ENCODE data around the gene FBXL7.

The FBXL7 gene

DNA sequence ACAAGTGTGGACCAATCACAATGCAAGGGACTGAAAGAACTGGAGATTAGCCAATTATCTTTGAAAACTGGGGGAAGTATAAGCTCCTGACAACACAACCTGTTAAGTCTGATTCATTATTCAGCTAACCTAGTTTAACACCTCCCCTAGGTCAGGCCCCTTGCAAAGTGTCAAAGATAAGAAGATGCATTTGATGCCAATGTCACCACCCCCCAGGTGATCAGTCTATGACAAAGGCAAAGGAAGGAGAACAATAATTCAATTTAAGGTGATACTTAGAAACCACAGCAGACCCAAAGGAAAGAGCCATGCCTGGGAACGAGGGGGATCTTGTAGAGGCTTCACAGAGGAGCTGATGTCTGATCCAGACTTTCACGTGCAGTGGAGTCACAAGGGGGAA lies 137.9 kb downstream of the FBXL7 start:
- Histone ChIP-seq H3K27me3 (replicated peaks) (no peaks in the 10 kb centered on the region), H3K4me3 (ENCODE audit: low read depth, low read length) (no peak overlapping the region), H3K27ac (no peak overlapping the region), H3K36me3 (replicated peaks) (no peaks in the 10 kb centered on the region)
- TF ChIP-seq, protein P1, sequence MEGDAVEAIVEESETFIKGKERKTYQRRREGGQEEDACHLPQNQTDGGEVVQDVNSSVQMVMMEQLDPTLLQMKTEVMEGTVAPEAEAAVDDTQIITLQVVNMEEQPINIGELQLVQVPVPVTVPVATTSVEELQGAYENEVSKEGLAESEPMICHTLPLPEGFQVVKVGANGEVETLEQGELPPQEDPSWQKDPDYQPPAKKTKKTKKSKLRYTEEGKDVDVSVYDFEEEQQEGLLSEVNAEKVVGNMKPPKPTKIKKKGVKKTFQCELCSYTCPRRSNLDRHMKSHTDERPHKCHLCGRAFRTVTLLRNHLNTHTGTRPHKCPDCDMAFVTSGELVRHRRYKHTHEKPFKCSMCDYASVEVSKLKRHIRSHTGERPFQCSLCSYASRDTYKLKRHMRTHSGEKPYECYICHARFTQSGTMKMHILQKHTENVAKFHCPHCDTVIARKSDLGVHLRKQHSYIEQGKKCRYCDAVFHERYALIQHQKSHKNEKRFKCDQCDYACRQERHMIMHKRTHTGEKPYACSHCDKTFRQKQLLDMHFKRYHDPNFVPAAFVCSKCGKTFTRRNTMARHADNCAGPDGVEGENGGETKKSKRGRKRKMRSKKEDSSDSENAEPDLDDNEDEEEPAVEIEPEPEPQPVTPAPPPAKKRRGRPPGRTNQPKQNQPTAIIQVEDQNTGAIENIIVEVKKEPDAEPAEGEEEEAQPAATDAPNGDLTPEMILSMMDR (IDR thresholded peaks at IDR 0.05; ENCODE audit: low read depth, low read length, missing control alignments), result no peak
- no peak for DNase-seq
- in situ Hi-C loops (cut with HindIII; ENCODE audit: low pct_ligation_motif_present, low sequenced_read_pairs), result no loop called here

DNA sequence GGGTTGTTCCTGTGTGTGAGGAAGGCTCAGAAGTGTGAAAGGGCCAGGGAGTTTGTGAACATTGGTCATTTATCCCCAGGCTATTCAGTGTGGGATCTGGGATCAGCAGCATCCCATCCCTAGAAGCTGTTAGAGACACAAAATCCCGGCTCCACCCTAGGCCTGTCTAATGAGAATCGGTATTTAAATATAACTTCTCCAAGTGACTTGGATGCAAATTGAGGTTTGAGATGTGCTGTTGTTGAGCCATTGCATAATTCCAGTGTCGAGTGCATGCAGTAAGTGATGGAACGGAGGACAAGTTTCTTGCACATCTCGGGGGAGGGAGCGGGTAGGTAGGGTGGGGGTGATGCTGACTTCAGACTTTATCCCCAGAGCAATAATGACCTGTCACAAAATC lies 138.3 kb downstream of the FBXL7 start:
- no peak for DNase-seq
- in situ Hi-C loops (cut with HindIII; ENCODE audit: low pct_ligation_motif_present, low sequenced_read_pairs), result no loop called here
- no peak overlapping the region for H3K27ac ChIP-seq
- no peaks in the 10 kb centered on the region for H3K27me3 ChIP-seq (replicated peaks)
- TF ChIP-seq, protein P1 (IDR thresholded peaks at IDR 0.05; ENCODE audit: low read depth, low read length, missing control alignments), result no peak
- H3K36me3 ChIP-seq (replicated peaks), result no peaks in the 10 kb centered on the region
- H3K4me3 ChIP-seq (ENCODE audit: low read depth, low read length), result no peak overlapping the region

DNA sequence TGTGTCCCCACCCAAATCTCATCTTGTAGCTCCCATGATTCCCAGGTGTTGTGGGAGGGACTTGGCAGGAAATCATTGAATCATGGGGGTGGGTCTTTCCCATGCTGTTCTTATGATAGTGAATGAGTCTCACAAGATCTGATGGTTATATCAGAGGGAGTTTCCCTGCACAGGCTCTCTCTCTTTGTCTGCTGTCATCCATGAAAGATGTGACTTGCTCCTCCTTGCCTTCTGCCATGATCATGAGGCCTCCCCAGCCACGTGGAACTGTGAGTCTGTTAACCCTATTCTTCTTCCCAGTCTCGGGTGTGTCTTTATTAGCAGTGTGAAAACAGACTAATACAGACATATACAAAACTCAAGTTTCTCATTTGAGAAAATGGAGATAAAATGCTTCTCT lies 139.3 kb downstream of the FBXL7 start:
- H3K27me3 ChIP-seq (replicated peaks), result no peaks in the 10 kb centered on the region
- H3K27ac ChIP-seq, result no peak overlapping the region
- TF ChIP-seq, protein P1 (IDR thresholded peaks at IDR 0.05; ENCODE audit: low read depth, low read length, missing control alignments), result no peak
- in situ Hi-C loops (cut with HindIII; ENCODE audit: low pct_ligation_motif_present, low sequenced_read_pairs), result no loop called here
- DNase-seq, result no peak
- no peaks in the 10 kb centered on the region for H3K36me3 ChIP-seq (replicated peaks)
- no peak overlapping the region for H3K4me3 ChIP-seq (ENCODE audit: low read depth, low read length)

DNA sequence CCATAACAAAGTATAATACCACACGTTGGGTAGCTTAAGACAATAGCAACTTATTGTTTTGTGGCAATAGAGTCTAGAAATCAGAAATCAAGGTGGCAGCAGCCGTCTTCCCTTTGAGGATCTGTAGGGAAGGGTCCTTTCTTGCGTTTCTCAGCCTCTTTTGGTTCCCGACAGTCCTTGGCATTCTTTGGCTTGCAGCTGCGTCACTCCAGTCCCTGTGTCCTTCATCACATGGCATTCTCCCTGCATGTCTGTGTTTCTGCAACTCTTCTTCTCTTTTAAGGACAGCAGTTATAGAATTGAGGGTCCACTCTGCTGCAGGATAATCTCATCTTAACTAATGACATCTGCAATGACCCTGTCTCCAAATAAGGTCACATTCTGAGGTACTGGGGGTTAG lies 140.1 kb downstream of the FBXL7 start:
- DNase-seq, result no peak
- in situ Hi-C loops (cut with HindIII; ENCODE audit: low pct_ligation_motif_present, low sequenced_read_pairs), result no loop called here

DNA sequence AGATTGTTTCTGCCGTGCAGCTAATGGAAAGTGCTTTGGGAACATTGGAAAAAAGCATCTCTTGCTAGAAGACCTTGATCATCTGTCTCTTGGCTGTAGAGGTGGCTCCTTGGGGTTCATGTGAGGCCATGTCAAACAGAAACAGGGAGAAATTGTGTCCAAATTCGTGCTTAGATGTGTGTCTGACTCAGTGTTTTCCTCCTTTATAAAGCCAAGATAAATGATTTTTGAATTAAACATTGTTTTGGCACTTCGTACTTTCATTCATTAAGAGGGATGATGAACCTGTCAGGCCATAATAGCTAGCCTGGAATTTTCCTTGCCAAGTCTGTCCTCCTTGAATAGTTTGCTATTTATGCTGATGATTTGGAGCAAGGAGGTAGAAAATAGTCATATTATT lies 143.8 kb downstream of the FBXL7 start:
- no peak for DNase-seq
- no peaks in the 10 kb centered on the region for H3K27me3 ChIP-seq (replicated peaks)
- H3K4me3 ChIP-seq (ENCODE audit: low read depth, low read length), result no peak overlapping the region
- in situ Hi-C loops (cut with HindIII; ENCODE audit: low pct_ligation_motif_present, low sequenced_read_pairs), result no loop called here
- no peaks in the 10 kb centered on the region for H3K36me3 ChIP-seq (replicated peaks)
- H3K27ac ChIP-seq, result no peak overlapping the region
- TF ChIP-seq, protein P1 (IDR thresholded peaks at IDR 0.05; ENCODE audit: low read depth, low read length, missing control alignments), result no peak

More for the DNA sequence above, 140.1 kb downstream of the FBXL7 start:
- H3K27me3 ChIP-seq (replicated peaks), result no peaks in the 10 kb centered on the region
- no peak overlapping the region for H3K27ac ChIP-seq
- TF ChIP-seq, protein P1 (IDR thresholded peaks at IDR 0.05; ENCODE audit: low read depth, low read length, missing control alignments), result no peak
- H3K36me3 ChIP-seq (replicated peaks), result no peaks in the 10 kb centered on the region
- no peak overlapping the region for H3K4me3 ChIP-seq (ENCODE audit: low read depth, low read length)

DNA sequence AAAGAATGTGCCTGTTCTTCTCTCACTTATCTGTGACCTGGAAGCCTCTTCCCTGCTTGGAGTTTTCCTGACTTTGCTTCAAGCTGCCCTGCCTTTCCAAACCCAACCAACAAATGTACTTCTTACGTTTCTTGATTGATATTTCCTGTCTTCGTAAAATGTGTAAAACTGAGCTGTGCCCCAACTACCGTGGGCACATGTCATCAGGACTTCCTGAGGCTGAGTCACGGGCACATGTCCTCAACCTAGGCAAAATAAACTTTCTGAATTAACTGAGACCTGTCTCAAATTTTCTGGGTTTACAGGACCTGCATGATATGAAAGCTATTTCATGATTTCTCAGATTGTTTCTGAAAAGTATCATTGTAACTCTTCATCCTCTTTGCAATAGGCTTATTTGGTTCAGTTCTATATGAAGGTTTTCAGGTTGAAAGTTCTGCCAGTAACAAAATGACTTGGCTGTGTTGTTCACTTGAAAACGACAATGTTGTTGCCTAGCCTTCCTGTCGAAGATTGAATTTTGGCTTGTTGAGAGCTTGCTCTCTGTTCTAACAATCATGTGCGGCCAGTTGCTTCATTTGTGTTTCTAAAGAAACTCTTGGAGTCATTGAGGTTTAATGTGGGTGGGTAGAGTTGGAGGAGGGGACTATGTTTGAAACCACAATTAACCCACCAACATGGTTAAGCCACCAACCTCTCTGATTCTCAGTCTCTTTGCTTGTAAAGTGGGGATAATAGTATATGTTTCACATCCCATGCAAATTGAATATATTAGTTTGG lies 145.6 kb downstream of the FBXL7 start:
- Histone ChIP-seq H3K36me3 (replicated peaks) (no peaks in the 10 kb centered on the region), H3K27ac (no peak overlapping the region), H3K4me3 (ENCODE audit: low read depth, low read length) (no peak overlapping the region), H3K27me3 (replicated peaks) (no peaks in the 10 kb centered on the region)
- DNase-seq, result peak; percentile 12
- in situ Hi-C loops (cut with HindIII; ENCODE audit: low pct_ligation_motif_present, low sequenced_read_pairs), result no loop called here
- TF ChIP-seq, protein P1 (IDR thresholded peaks at IDR 0.05; ENCODE audit: low read depth, low read length, missing control alignments), result no peak

Data from brain microvascular endothelial cell (primary cell).